ENCODE measurements around the gene TMEM116.

The TMEM116 gene

DNA sequence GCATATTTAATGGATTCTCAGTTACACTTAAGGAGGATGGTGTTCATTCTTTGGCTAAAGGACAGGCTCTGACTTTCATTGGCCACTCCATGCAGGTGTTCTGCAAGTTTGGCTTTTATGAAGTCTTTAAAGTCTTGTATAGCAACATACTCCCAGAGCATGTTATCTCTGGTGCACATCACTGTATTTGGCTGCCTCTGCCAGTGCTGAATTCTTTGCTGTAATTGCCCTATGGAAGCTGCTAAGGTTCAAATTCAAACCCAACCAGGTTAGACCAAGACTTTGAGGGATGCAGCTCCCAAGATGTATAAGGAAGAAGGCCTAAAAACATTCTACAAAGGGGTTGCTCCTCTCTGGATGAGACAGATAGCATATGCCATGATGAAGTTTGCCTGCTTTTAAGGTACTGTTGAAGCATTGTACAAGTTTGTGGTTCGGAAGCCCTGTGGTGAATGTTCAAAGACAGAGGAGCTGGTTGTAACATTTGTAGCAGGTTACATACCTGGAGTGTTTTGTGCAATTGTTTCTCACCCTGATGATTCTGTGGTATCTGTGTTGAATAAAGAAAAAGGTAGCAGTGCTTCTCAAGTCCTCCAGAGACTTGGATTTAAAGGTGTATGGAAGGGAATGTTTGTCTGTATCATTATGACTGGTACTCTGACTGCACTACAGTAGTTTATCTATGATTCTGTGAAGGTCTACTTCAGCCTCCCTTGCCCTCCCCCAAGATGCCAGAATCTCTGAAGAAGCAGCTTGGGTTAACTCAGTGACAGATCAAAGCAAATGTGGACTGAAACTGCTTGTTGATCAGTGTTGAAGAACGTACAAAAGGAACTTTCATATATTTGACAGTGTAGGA is 19.4 kb downstream of the TMEM116 start:
- Histone ChIP-seq H3K4me3 (no peak overlapping the region), H3K36me3 (ENCODE audit: insufficient read depth, low read length) (no peaks in the 10 kb centered on the region), H3K27ac (no peak overlapping the region), H3K9me3 (ENCODE audit: low read depth, low read length) (no peaks in the 10 kb centered on the region), H3K9ac (ENCODE audit: insufficient read length) (no peak overlapping the region)
- TF ChIP-seq FOXP2 (optimal IDR thresholded peaks at IDR 0.05; ENCODE audit: control extremely low read depth, extremely low read length, insufficient read depth) (no peak), EZH2 (IDR thresholded peaks at IDR 0.05) (no peak), POLR2AphosphoS5 (IDR thresholded peaks at IDR 0.05; ENCODE audit: borderline replicate concordance, low read depth, low read length) (no peak)
- no peak for DNase-seq (ENCODE audit: low read depth, low spot score)

DNA sequence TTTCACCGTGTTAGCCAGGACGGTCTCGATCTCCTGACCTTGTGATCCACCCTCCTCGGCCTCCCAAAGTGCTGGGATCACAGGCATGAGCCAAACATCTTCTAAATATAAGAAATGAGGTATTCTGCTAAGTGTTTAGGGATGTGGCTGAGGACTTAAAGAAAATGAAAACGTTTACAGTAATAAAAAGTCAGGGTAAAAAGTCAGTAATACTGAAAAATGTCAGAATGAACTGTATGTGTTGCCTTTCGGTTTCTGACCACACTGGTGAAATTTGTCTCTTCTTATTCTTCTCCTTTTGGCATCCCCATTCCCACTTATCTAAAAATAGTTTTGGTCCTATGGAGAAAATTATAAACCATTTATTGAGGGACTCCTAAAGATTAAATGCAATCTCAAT is 20.5 kb downstream of the TMEM116 start:
- no peak for DNase-seq (ENCODE audit: low read depth, low spot score)
- no peak for TF ChIP-seq EZH2 (IDR thresholded peaks at IDR 0.05)
- TF ChIP-seq FOXP2 (optimal IDR thresholded peaks at IDR 0.05; ENCODE audit: control extremely low read depth, extremely low read length, insufficient read depth) = no peak
- TF ChIP-seq POLR2AphosphoS5 (IDR thresholded peaks at IDR 0.05; ENCODE audit: borderline replicate concordance, low read depth, low read length) = no peak
- no peaks in the 10 kb centered on the region for H3K36me3 ChIP-seq (ENCODE audit: insufficient read depth, low read length)
- no peaks in the 10 kb centered on the region for H3K9me3 ChIP-seq (ENCODE audit: low read depth, low read length)
- H3K27ac ChIP-seq = no peak overlapping the region
- H3K9ac ChIP-seq (ENCODE audit: insufficient read length) = no peak overlapping the region
- no peak overlapping the region for H3K4me3 ChIP-seq

DNA sequence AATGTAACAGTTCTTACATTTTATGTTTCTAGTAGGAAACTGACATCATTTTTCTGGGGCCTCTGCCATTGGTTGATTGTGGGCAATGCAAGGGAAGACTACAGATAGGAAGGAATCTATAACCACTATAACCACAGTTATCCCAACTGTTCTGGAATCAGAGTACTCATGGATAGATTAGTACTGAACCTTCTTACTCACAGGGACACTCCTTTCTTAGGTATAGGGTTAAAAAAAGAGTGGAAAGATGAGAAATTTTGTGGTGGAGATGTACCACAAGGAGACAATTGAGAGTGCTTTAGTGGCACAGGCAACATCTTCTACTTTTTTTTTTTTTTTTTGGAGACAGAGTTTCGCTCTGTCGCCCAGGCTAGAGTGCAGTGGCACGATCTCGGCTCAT is 21.0 kb downstream of the TMEM116 start:
- no peak overlapping the region for H3K9ac ChIP-seq (ENCODE audit: insufficient read length)
- TF ChIP-seq EZH2 (IDR thresholded peaks at IDR 0.05) (no peak), FOXP2 (optimal IDR thresholded peaks at IDR 0.05; ENCODE audit: control extremely low read depth, extremely low read length, insufficient read depth) (no peak), POLR2AphosphoS5 (IDR thresholded peaks at IDR 0.05; ENCODE audit: borderline replicate concordance, low read depth, low read length) (no peak)

DNA sequence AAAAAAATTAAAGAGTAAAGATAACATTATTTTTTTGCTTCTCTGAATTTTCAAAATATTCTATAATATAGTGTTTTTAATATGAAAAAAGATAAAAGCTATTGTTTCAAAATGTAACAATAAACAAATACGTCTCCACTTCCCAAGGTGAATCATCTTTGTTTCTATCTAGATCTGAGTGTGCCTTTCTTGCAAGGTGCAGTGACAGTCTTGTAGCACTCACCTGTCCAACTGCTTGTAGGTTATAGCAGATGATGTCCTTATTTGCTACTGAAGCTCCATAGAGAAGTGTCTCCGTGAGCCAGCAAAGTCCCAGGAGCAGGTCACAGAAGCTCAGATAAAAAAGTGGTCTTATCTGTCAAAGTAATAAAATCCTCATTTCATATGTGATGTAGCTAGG is 21.4 kb downstream of the TMEM116 start:
- Histone ChIP-seq H3K27ac (no peak overlapping the region), H3K4me3 (no peak overlapping the region)

More for the DNA sequence above, 21.0 kb downstream of the TMEM116 start:
- Histone ChIP-seq H3K4me3 (no peak overlapping the region), H3K9me3 (ENCODE audit: low read depth, low read length) (no peaks in the 10 kb centered on the region), H3K27ac (no peak overlapping the region), H3K36me3 (ENCODE audit: insufficient read depth, low read length) (no peaks in the 10 kb centered on the region)
- DNase-seq (ENCODE audit: low read depth, low spot score) = no peak

DNA sequence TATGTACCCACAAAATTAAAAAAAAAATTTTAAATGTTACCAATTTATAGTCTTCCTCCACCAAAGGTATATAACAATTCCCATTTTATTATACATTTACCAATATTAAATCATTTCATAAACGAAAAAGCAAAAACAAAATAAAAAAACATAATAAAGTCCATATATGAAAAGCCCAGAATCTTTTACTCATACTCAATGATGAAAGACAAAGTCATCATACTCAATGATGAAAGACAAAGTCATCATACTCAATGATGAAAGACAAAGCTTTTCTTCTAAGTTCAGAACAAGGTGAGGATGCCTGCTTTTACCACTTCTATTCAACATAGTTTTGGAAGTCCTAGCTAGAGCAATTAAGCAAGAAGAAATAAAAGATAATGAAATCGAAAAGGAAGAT is 28.1 kb downstream of the TMEM116 start:
- DNase-seq (ENCODE audit: low read depth, low spot score) = no peak
- TF ChIP-seq POLR2AphosphoS5 (IDR thresholded peaks at IDR 0.05; ENCODE audit: borderline replicate concordance, low read depth, low read length) (no peak), FOXP2 (optimal IDR thresholded peaks at IDR 0.05; ENCODE audit: control extremely low read depth, extremely low read length, insufficient read depth) (no peak), EZH2 (IDR thresholded peaks at IDR 0.05) (no peak)
- no peak overlapping the region for H3K4me3 ChIP-seq

More for the DNA sequence above, 21.4 kb downstream of the TMEM116 start:
- DNase-seq (ENCODE audit: low read depth, low spot score) = no peak
- no peak for TF ChIP-seq FOXP2 (optimal IDR thresholded peaks at IDR 0.05; ENCODE audit: control extremely low read depth, extremely low read length, insufficient read depth)
- no peak for TF ChIP-seq POLR2AphosphoS5 (IDR thresholded peaks at IDR 0.05; ENCODE audit: borderline replicate concordance, low read depth, low read length)
- TF ChIP-seq EZH2 (IDR thresholded peaks at IDR 0.05) = no peak
- Histone ChIP-seq H3K36me3 (ENCODE audit: insufficient read depth, low read length) (no peaks in the 10 kb centered on the region), H3K9ac (ENCODE audit: insufficient read length) (no peak overlapping the region), H3K9me3 (ENCODE audit: low read depth, low read length) (no peaks in the 10 kb centered on the region)

DNA sequence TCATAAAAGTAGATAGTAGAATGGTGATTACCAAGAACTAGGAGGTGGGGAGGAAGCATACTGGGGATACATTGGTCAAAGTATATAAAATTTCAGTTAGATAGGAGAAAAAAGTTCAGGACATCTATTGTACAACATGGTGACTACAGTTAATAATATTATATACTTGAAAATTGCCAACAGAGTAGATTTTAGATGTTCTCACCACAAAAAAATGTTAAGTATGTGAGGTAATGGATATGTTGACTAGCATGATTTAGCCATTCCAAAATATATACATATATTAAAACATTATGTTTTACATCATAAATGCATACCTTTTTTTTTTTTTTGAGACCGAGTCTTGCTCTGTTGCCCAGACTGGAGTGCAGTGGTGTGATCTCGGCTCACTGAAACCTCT is 31.0 kb downstream of the TMEM116 start:
- no peak for DNase-seq (ENCODE audit: low read depth, low spot score)
- H3K9me3 ChIP-seq (ENCODE audit: low read depth, low read length) = no peaks in the 10 kb centered on the region; the same call in 1 of the 2 replicates
- 0 out of 2 replicates have a peak overlapping the region, but pooled peaks have one; percentile 14 for H3K27ac ChIP-seq
- H3K36me3 ChIP-seq (ENCODE audit: insufficient read depth, low read length) = 0 out of 2 replicates have a peak, but pooled peaks cover 4% of the 10 kb centered on the region
- H3K9ac ChIP-seq (ENCODE audit: insufficient read length) = no peak overlapping the region
- no peak for TF ChIP-seq FOXP2 (optimal IDR thresholded peaks at IDR 0.05; ENCODE audit: control extremely low read depth, extremely low read length, insufficient read depth)
- TF ChIP-seq EZH2 (IDR thresholded peaks at IDR 0.05) = no peak
- TF ChIP-seq POLR2AphosphoS5 (IDR thresholded peaks at IDR 0.05; ENCODE audit: borderline replicate concordance, low read depth, low read length) = no peak
- no peak overlapping the region for H3K4me3 ChIP-seq

More for the DNA sequence above, 28.1 kb downstream of the TMEM116 start:
- 0 out of 2 replicates have a peak, but pooled peaks cover under 1% of the 10 kb centered on the region for H3K36me3 ChIP-seq (ENCODE audit: insufficient read depth, low read length)
- H3K9ac ChIP-seq (ENCODE audit: insufficient read length) = no peak overlapping the region
- H3K27ac ChIP-seq = no peak overlapping the region
- no peaks in the 10 kb centered on the region for H3K9me3 ChIP-seq (ENCODE audit: low read depth, low read length)

DNA sequence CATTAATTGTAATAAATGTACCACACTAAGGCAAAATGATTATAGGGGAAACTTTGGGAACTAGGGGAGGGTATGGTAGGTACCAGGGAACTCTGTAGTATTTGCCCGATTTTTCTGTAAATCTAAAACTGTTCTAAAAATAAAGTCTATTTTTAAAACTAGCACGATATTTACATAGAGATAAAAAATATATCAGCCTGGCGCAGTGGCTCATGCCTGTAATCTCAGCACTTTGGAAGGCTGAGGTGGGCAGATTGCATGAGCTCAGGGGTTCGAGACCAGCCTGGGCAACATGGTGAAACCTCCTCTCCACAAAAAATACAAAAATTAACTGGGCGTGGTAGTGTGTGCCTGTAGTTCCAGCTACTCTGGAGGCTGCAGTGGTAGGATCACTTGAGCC is 32.4 kb downstream of the TMEM116 start:
- no peaks in the 10 kb centered on the region; the same call in 1 of the 2 replicates for H3K9me3 ChIP-seq (ENCODE audit: low read depth, low read length)
- 0 out of 2 replicates have a peak, but pooled peaks cover 4% of the 10 kb centered on the region for H3K36me3 ChIP-seq (ENCODE audit: insufficient read depth, low read length)
- DNase-seq (ENCODE audit: low read depth, low spot score) = no peak
- H3K4me3 ChIP-seq = no peak overlapping the region
- H3K9ac ChIP-seq (ENCODE audit: insufficient read length) = no peak overlapping the region
- H3K27ac ChIP-seq = no peak overlapping the region
- no peak for TF ChIP-seq EZH2 (IDR thresholded peaks at IDR 0.05)
- no peak for TF ChIP-seq FOXP2 (optimal IDR thresholded peaks at IDR 0.05; ENCODE audit: control extremely low read depth, extremely low read length, insufficient read depth)
- TF ChIP-seq POLR2AphosphoS5 (IDR thresholded peaks at IDR 0.05; ENCODE audit: borderline replicate concordance, low read depth, low read length) = no peak

DNA sequence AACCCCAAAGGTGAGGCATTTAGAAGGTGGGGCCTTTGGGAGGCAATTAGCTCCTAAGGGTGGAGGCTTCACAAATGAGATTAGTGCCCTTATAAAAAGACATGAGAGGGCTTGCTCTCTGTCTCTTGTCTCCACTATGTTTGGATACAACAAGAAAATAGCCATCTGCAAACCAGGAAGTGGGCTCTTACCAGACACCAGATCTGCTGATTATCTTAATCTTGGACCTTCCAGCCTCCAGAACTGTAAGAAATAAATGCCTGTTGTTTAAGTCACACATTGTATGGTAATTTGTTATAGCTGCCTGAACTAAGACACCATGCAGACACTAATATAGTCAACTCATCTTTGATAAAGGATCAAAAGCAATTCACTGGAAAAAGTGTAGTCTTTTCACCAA is 34.4 kb downstream of the TMEM116 start:
- TF ChIP-seq FOXP2 (optimal IDR thresholded peaks at IDR 0.05; ENCODE audit: control extremely low read depth, extremely low read length, insufficient read depth) (no peak), POLR2AphosphoS5 (IDR thresholded peaks at IDR 0.05; ENCODE audit: borderline replicate concordance, low read depth, low read length) (no peak), EZH2 (IDR thresholded peaks at IDR 0.05) (no peak)
- no peak for DNase-seq (ENCODE audit: low read depth, low spot score)
- H3K9ac ChIP-seq (ENCODE audit: insufficient read length) = no peak overlapping the region
- no peak overlapping the region for H3K27ac ChIP-seq
- 0 out of 2 replicates have a peak, but pooled peaks cover 4% of the 10 kb centered on the region for H3K36me3 ChIP-seq (ENCODE audit: insufficient read depth, low read length)
- H3K4me3 ChIP-seq = no peak overlapping the region
- H3K9me3 ChIP-seq (ENCODE audit: low read depth, low read length) = no peaks in the 10 kb centered on the region; the same call in 1 of the 2 replicates

Data from SK-N-MC (cell line).